AG04450 (cell line): ENCODE measurements around the gene PFKM. TPM values are rescaled to one million over a fixed set of nuclear protein-coding genes. Genes with fewer than 3 reads are reported as not detected.

Experiments
- CTCF ChIA-PET: fragments of 300-600, 350-600 bp; formaldehyde crosslinking; extraction: SDS; loops from one replicate; lab custom pipeline; 2022; ENCODE audit warnings: antibody characterized with exemption, inconsistent platforms; lab: Charles Lee
- POLR2A ChIA-PET: fragments of 350-600 bp; formaldehyde crosslinking; extraction: SDS; loops from one replicate; lab custom pipeline; 2021; ENCODE audit warnings: antibody characterized with exemption, inconsistent platforms; lab: Yijun Ruan, JAX
- DNase-seq: peaks from one replicate; pipeline ENCODE4 v3.0.0-alpha.2; 2011; ENCODE audit warnings: low read depth, low spot score
- H3K27ac ChIP-seq: one replicate; pipeline ENCODE4 v1.5.1; 2012; ENCODE audit warnings: low read depth, low read length, control low read depth
- H3K27me3 ChIP-seq: one replicate; pipeline ENCODE4 v1.6.0; 2012; ENCODE audit warnings: low read length; ENCODE audit not compliant: control insufficient read depth, insufficient read depth
- H3K4me3 ChIP-seq: 2 replicates; pipeline ENCODE4 v1.5.1; 2011; ENCODE audit warnings: mild to moderate bottlenecking, low read depth, low read length, control low read depth
- H3K9me3 ChIP-seq: 2 replicates; pipeline ENCODE4 v1.5.1; 2012; ENCODE audit warnings: low read length; ENCODE audit not compliant: control insufficient read depth, insufficient read depth
- polyA plus RNA-seq: library from polyadenylated mRNA; depleted of rRNA; stranded (reverse); fragments of >200 nt; gene quantifications from 2 replicates; pipeline ENCODE4 v1.2.3, GENCODE V29; 2011
- TF ChIP-seq, protein P1 (sequence below): IDR thresholded peaks from 2 replicates; pipeline ENCODE4 v1.5.1; 2011; ENCODE audit warnings: low read depth, low read length, control low read depth, inconsistent platforms

PFKM gene
- polyA plus RNA-seq, 1 experiment, result 58.4 TPM

DNA sequence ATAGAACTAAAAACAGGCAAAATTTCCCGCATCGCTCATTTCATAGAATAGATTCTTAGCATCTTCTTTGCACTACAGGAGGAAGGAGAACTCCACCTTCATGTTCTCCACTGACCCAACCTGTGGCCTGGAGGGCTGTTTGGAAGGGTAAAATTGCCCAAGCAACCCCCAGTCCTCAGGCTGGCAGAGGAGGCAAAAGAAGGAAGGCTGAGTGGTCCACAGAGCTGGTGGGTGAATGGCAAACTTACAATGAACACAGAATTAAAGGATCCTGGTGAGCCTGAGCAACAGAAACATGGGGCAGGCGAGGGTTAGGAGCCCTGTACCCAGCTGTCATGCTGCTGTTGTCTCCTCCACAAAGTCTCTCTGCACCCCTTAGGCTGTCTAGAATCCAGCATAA, 38.3 kb upstream of the PFKM start:
- no peak for DNase-seq
- no peaks in the 10 kb centered on the region for H3K9me3 ChIP-seq
- CTCF ChIA-PET, result interaction anchor here (2.2 kb wide), 1 partner anchor 108 kb away, joined by 6 read pairs; no protein-coding TSS in a partner anchor
- H3K4me3 ChIP-seq, result no peak overlapping the region
- POLR2A ChIA-PET, result no interaction called here
- TF ChIP-seq, protein P1, sequence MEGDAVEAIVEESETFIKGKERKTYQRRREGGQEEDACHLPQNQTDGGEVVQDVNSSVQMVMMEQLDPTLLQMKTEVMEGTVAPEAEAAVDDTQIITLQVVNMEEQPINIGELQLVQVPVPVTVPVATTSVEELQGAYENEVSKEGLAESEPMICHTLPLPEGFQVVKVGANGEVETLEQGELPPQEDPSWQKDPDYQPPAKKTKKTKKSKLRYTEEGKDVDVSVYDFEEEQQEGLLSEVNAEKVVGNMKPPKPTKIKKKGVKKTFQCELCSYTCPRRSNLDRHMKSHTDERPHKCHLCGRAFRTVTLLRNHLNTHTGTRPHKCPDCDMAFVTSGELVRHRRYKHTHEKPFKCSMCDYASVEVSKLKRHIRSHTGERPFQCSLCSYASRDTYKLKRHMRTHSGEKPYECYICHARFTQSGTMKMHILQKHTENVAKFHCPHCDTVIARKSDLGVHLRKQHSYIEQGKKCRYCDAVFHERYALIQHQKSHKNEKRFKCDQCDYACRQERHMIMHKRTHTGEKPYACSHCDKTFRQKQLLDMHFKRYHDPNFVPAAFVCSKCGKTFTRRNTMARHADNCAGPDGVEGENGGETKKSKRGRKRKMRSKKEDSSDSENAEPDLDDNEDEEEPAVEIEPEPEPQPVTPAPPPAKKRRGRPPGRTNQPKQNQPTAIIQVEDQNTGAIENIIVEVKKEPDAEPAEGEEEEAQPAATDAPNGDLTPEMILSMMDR, result no peak
- H3K27ac ChIP-seq, result no peak overlapping the region
- H3K27me3 ChIP-seq, result no peaks in the 10 kb centered on the region

DNA sequence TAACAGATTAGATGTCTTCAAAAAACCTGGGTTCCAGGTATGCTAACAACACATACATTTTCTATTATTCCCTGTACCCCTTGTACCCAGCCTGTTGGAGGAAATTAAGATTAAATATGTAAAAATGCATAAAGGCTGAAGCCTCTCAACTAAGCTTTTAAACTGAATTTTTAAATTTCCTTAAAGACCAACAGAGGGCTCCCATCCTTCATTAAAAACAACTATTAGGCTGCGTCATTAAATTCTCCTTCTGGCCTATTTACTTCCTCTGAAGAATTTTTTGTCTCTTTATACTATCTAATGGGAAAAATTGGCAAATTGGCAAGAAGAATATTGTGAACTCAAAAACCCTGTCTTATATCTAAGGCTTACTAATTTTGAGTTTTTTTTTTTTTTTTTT, 35.1 kb upstream of the PFKM start:
- ChIA-PET CTCF (interaction anchor here (1.0 to 3.8 kb wide), 5 partner anchors 12 to 105 kb away, joined by 3 to 24 read pairs (median 4); partner anchors contain the start of gene ASB8), POLR2A (interaction anchor here (0.6 kb wide), 1 partner anchor 67 kb away, joined by 3 read pairs; no protein-coding TSS in a partner anchor)
- Histone ChIP-seq H3K9me3 (no peaks in the 10 kb centered on the region), H3K27ac (no peak overlapping the region), H3K4me3 (no peak overlapping the region), H3K27me3 (no peaks in the 10 kb centered on the region)
- no peak for DNase-seq
- TF ChIP-seq, protein P1, result peak; percentile 39

DNA sequence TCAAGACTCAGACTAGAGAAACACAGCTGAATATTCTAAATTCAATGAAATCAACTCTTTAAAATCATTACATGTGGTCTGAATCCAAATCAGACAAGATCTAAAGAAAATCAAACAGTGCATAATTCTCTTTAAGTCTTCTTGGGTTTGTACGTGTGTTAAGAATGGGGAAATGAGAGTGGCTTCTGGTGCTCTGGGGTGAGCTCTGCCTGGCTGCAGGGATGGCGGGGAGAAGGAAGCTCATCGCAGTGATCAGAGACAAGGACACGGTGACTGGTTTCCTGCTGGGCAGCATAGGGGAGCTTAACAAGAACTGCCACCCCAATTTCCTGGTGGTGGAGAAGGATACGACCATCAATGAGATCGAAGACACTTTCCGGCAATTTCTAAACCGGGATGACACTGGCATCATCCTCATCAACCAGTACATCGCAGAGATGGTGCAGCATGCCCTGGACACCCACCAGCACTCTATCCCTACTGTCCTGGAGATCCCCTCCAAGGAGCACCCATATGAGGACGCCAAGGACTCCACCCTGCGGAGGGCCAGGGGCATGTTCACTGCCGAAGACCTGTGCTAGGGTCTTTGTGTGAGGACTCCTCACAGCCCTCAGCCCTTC, 34.2 kb upstream of the PFKM start:
- ChIA-PET CTCF (interaction anchor here (0.5 to 3.8 kb wide), 6 partner anchors 13 to 105 kb away, joined by 3 to 24 read pairs (median 4); partner anchors contain the start of gene ASB8), POLR2A (no interaction called here)
- Histone ChIP-seq H3K4me3 (no peak overlapping the region), H3K27ac (no peak overlapping the region), H3K9me3 (no peaks in the 10 kb centered on the region), H3K27me3 (no peaks in the 10 kb centered on the region)
- TF ChIP-seq, protein P1, result no peak
- DNase-seq, result no peak

DNA sequence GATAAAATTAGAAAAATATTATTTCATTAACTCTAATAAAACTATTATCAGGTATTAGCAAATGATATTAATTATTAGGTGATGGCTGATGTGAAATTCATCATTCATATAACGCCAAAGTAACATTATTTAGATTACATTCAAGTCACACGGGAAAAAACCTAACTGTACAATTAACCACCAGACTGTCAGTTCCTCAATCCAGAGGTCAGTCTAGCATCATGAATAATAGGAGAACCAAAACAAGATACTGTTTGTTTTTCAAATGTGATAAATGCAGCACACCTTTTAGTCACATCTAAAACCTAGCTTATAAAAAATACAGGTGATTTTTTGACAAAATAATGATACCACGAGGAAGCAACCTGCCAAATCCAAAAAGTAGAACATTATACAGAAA, 32.8 kb upstream of the PFKM start:
- CTCF ChIA-PET, result interaction anchor here (0.6 to 1.0 kb wide), 2 partner anchors 35 to 532 kb away, joined by 3 to 4 read pairs; no protein-coding TSS in a partner anchor
- TF ChIP-seq, protein P1, result no peak
- no peak overlapping the region for H3K4me3 ChIP-seq
- no peak overlapping the region for H3K27ac ChIP-seq
- H3K27me3 ChIP-seq, result no peaks in the 10 kb centered on the region
- DNase-seq, result no peak
- POLR2A ChIA-PET, result no interaction called here
- H3K9me3 ChIP-seq, result no peaks in the 10 kb centered on the region

DNA sequence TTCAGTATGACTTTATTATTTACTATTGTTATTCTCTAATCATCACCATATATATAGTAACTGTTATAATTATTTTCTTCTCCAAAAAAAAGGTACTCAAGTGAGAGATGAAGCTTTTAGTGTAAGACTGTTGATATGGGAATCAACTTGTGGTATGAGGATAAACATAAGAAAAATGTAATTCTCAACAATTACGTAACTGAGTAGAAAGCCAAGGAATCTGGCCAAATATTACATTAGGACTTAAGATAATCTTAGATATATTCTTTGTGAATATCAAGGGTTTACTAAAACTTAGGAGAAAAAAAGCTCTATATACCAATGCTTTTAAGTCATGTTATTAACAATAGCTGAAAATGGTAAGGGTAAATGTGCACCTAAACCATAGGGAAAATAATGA, 26.6 kb upstream of the PFKM start:
- Histone ChIP-seq H3K4me3 (no peak overlapping the region), H3K27me3 (no peaks in the 10 kb centered on the region), H3K9me3 (no peaks in the 10 kb centered on the region), H3K27ac (no peak overlapping the region)
- ChIA-PET CTCF (interaction anchor here (0.6 to 1.4 kb wide), 4 partner anchors 15 to 526 kb away, joined by 3 to 4 read pairs (median 4); partner anchors contain the start of genes ASB8 and HDAC7), POLR2A (interaction anchor here (0.6 kb wide), 1 partner anchor 22 kb away, joined by 5 read pairs; no protein-coding TSS in a partner anchor)
- DNase-seq, result no peak
- TF ChIP-seq, protein P1, result no peak
